NCI-H526 treated with DMSO at 0.1 percent for 48 hours (cell line): Measurements from ENCODE around the gene BTBD9.

Source experiments
- DNase-seq: peaks from one replicate; lab custom pipeline; 2025; lab: John Stamatoyannopoulos, UW

Gene BTBD9

GRCh38 chr6:38554700-38555413 lies 84.9 kb downstream of the BTBD9 start:
- no peak for DNase-seq

GRCh38 chr6:38554014-38554413 lies 85.7 kb downstream of the BTBD9 start:
- no peak for DNase-seq

- no peak for DNase-seq
Observed at GRCh38 chr6:38552121-38552520, 87.6 kb downstream of the BTBD9 start.

- no peak for DNase-seq
Observed at GRCh38 chr6:38549795-38550194, 89.9 kb downstream of the BTBD9 start.

- DNase-seq = no peak
Observed at GRCh38 chr6:38549180-38549579, 90.5 kb downstream of the BTBD9 start.

- DNase-seq = no peak
Observed at GRCh38 chr6:38543022-38543421, 96.7 kb downstream of the BTBD9 start.

- DNase-seq = no peak
Observed at GRCh38 chr6:38542031-38542430, 97.7 kb downstream of the BTBD9 start.

- no peak for DNase-seq
Observed at GRCh38 chr6:38533064-38533463, 106.7 kb downstream of the BTBD9 start.

- DNase-seq = no peak
Observed at GRCh38 chr6:38531134-38531533, 108.6 kb downstream of the BTBD9 start.

- DNase-seq = no peak
Observed at GRCh38 chr6:38528196-38528965, 111.3 kb downstream of the BTBD9 start.

- DNase-seq = no peak
Observed at GRCh38 chr6:38527371-38527770, 112.4 kb downstream of the BTBD9 start.

- DNase-seq = peak; percentile 87
Observed at GRCh38 chr6:38525888-38526287, 113.8 kb downstream of the BTBD9 start.

- no peak for DNase-seq
Observed at GRCh38 chr6:38524436-38525145, 115.1 kb downstream of the BTBD9 start.

- no peak for DNase-seq
Observed at GRCh38 chr6:38522322-38522721, 117.4 kb downstream of the BTBD9 start.

- no peak for DNase-seq
Observed at GRCh38 chr6:38518511-38519304, 121.0 kb downstream of the BTBD9 start.

- DNase-seq = no peak
Observed at GRCh38 chr6:38517005-38517404, 122.7 kb downstream of the BTBD9 start.

GRCh38 chr6:38514399-38514798 lies 125.3 kb downstream of the BTBD9 start:
- DNase-seq = no peak

GRCh38 chr6:38512211-38512610 lies 127.5 kb downstream of the BTBD9 start:
- no peak for DNase-seq

- DNase-seq = no peak
Observed at GRCh38 chr6:38510205-38510604, 129.5 kb downstream of the BTBD9 start.

- DNase-seq = peak; percentile 98
Observed at GRCh38 chr6:38509713-38510112, 130.0 kb downstream of the BTBD9 start.

- DNase-seq = peak; percentile 87
Observed at GRCh38 chr6:38508894-38509293, 130.8 kb downstream of the BTBD9 start.

- DNase-seq = no peak
Observed at GRCh38 chr6:38508286-38508685, 131.4 kb downstream of the BTBD9 start.
